ENCODE measurements around the gene CHCHD6.

Gene CHCHD6

GRCh38 chr3:126855374-126855773, 151.3 kb downstream of the CHCHD6 start:
- TF ChIP-seq, protein P1, sequence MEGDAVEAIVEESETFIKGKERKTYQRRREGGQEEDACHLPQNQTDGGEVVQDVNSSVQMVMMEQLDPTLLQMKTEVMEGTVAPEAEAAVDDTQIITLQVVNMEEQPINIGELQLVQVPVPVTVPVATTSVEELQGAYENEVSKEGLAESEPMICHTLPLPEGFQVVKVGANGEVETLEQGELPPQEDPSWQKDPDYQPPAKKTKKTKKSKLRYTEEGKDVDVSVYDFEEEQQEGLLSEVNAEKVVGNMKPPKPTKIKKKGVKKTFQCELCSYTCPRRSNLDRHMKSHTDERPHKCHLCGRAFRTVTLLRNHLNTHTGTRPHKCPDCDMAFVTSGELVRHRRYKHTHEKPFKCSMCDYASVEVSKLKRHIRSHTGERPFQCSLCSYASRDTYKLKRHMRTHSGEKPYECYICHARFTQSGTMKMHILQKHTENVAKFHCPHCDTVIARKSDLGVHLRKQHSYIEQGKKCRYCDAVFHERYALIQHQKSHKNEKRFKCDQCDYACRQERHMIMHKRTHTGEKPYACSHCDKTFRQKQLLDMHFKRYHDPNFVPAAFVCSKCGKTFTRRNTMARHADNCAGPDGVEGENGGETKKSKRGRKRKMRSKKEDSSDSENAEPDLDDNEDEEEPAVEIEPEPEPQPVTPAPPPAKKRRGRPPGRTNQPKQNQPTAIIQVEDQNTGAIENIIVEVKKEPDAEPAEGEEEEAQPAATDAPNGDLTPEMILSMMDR (IDR thresholded peaks at IDR 0.05), result no peak
- Mint-ChIP-seq H3K27ac (no peak overlapping the region), H3K27me3 (ENCODE audit: low read depth, poor library complexity) (peaks cover 3% of the 10 kb centered on the region), H3K4me3 (no peak overlapping the region), H3K36me3 (ENCODE audit: low read depth) (no peaks in the 10 kb centered on the region), H3K9me3 (no peaks in the 10 kb centered on the region), H3K4me1 (peaks cover 31% of the 10 kb centered on the region)
- no peak for DNase-seq

GRCh38 chr3:126857928-126858327, 153.9 kb downstream of the CHCHD6 start:
- no peak for DNase-seq
- peaks cover 11% of the 10 kb centered on the region for H3K4me1 Mint-ChIP-seq
- TF ChIP-seq, protein P1 (IDR thresholded peaks at IDR 0.05), result no peak
- H3K36me3 Mint-ChIP-seq (ENCODE audit: low read depth), result no peaks in the 10 kb centered on the region
- no peaks in the 10 kb centered on the region for H3K9me3 Mint-ChIP-seq
- no peak overlapping the region for H3K4me3 Mint-ChIP-seq
- H3K27me3 Mint-ChIP-seq (ENCODE audit: low read depth, poor library complexity), result peaks cover 3% of the 10 kb centered on the region
- no peak overlapping the region for H3K27ac Mint-ChIP-seq

DNA sequence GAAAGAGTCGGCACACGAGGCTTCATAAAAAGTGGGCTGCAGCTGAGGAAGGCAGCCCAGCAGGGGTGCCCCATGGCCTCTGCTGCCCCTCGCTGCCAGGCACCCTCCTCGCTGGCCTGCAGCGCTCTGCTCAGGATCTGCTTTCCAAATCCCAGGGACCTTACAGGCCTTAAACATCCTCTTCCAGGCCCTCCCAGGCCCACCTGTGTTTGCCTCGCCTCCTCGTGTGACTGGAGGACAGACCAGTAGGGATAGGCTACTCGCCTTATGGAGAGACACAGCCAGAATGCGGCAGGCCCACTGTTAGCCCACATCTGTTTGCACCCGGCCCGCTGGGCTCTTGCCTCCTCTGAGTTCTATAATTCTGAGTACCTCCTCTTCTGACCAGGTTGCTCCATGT, 154.4 kb downstream of the CHCHD6 start:
- Mint-ChIP-seq H3K4me1 (peaks cover 7% of the 10 kb centered on the region), H3K27ac (no peak overlapping the region), H3K36me3 (ENCODE audit: low read depth) (no peaks in the 10 kb centered on the region), H3K4me3 (no peak overlapping the region), H3K9me3 (no peaks in the 10 kb centered on the region), H3K27me3 (ENCODE audit: low read depth, poor library complexity) (peaks cover 3% of the 10 kb centered on the region)
- TF ChIP-seq, protein P1 (IDR thresholded peaks at IDR 0.05), result no peak
- no peak for DNase-seq

- Mint-ChIP-seq H3K27me3 (ENCODE audit: low read depth, poor library complexity) (no peaks in the 10 kb centered on the region), H3K4me3 (no peak overlapping the region), H3K36me3 (ENCODE audit: low read depth) (no peaks in the 10 kb centered on the region), H3K9me3 (no peaks in the 10 kb centered on the region), H3K27ac (no peak overlapping the region), H3K4me1 (peaks cover 3% of the 10 kb centered on the region)
- DNase-seq, result no peak
- TF ChIP-seq, protein P1 (IDR thresholded peaks at IDR 0.05), result no peak
Observed at GRCh38 chr3:126858887-126859286, 154.8 kb downstream of the CHCHD6 start.

DNA sequence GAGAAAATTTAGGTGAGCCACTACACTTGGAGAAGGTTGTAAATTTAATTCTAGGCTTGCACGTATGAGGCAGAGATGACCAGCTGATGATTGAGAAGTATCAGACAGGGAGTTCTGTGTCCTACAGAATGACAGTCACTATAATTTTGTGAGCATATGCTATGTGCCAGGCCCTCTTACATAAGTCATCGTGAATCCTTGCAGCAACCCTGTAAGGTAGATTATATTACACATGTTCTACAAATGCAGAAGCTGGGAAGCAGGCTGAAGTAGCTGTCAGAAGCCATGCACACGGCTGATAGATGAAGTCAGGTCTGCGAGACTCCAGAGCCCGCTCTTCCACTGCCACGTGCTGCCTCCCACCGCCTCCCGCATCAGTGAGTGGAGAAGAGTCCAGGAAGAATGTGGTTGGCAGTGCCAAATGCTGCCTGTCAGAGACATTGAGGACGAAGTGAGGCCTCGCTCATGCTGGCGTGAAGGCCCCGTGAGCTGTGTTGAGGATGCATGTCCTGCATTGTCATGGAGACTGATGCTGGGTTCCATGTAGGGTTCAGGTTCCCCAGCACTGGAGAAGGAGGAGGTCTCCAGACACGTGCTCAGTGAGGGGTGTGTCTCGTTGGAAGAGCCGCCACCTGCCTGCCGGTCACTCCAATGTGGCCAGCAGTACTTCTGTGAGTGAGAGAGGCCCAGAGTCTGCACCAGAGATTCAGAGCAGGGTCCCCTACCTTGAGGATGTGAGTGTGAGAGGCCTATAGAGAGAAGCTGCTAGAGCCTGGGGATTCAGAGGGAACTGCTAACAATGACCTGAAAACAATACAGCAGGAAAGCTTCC, 155.6 kb downstream of the CHCHD6 start:
- Mint-ChIP-seq H3K4me3 (no peak overlapping the region), H3K27ac (no peak overlapping the region), H3K27me3 (ENCODE audit: low read depth, poor library complexity) (no peaks in the 10 kb centered on the region), H3K4me1 (no peaks in the 10 kb centered on the region), H3K9me3 (no peaks in the 10 kb centered on the region), H3K36me3 (ENCODE audit: low read depth) (peaks cover under 1% of the 10 kb centered on the region)
- no peak for DNase-seq
- TF ChIP-seq, protein P1 (IDR thresholded peaks at IDR 0.05), result no peak

GRCh38 chr3:126865736-126866135, 161.7 kb downstream of the CHCHD6 start:
- DNase-seq, result no peak
- Mint-ChIP-seq H3K27ac (no peak overlapping the region), H3K4me3 (no peak overlapping the region), H3K36me3 (ENCODE audit: low read depth) (peaks cover 16% of the 10 kb centered on the region), H3K27me3 (ENCODE audit: low read depth, poor library complexity) (no peaks in the 10 kb centered on the region), H3K9me3 (peaks cover 8% of the 10 kb centered on the region), H3K4me1 (peaks cover 6% of the 10 kb centered on the region)
- TF ChIP-seq, protein P1 (IDR thresholded peaks at IDR 0.05), result no peak

Measured in nephron progenitor cell (in vitro differentiated cells).